ENCODE measurements around the gene NINL. TPM values are rescaled to one million over a fixed set of nuclear protein-coding genes. Genes with fewer than 3 reads are reported as not detected.
"Not testable (repeated sequence)": the region's sequence is repeated elsewhere in the genome, so short reads cannot be mapped to it uniquely, and the experiment has no call there.

The NINL gene
- total RNA-seq, 1 donor from 2014 or later = 5.0 TPM

GRCh38 chr20:25553819-25554296 is 31.5 kb downstream of the NINL start:
- DNase-seq (ENCODE audit: low spot score) = no peak

DNA sequence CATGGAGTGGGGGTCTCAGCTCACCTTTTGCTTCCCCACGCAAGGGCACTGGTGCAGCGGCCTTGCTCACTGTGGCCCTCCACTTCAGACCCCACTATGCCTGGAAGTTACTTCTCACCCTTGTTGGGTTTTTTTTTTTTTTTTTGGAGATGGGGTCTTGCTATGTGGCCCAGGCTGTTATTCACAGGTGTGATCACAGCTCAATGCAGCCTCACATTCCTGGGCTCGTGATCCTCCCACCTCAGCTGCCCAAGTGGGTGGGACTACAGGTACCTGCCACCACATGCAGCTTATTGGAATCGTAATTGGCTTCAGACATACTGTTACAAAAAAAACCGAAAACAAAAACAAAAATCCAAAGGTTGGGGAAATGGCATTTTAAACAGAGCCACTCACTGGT is 32.4 kb downstream of the NINL start:
- no peak for DNase-seq (ENCODE audit: low spot score)

DNA sequence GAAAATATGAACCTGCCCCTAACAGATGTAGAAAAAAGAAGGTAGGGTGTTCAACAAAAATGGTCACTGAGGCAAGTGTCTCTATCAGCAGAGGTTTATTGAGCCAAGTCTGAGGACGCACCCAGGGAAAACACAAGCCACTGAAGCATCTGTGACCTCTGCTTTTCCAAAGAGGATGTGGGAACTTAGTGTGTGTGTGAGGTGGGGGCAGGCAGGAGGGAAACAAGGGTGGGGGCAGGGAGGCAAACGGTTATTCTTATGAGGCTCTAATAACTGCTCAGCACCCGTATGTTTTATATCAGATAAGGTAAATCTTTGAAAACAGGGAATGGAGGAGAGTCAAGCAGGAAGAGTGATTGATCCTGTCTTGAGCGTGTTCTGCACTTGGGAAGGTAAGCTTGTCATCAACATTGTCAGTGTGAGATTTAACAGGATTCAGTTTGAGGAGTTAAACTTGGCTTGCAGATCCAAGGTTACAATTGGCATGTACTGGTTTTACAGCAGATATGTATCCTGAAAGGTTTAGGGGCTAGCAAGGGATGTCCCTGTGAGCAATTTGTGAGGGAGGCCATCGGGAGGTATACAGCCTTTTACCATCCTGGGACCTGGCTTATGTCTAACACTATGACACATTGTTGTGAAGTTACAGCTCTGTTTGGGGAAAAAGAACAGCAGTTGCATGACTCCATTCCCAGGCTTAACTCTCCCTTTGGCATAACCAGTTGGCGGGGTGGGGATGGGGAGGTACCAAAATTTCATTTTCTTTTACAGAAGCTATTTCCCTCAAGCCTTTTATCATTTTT is 33.7 kb downstream of the NINL start:
- no peak for DNase-seq (ENCODE audit: low spot score)

DNA sequence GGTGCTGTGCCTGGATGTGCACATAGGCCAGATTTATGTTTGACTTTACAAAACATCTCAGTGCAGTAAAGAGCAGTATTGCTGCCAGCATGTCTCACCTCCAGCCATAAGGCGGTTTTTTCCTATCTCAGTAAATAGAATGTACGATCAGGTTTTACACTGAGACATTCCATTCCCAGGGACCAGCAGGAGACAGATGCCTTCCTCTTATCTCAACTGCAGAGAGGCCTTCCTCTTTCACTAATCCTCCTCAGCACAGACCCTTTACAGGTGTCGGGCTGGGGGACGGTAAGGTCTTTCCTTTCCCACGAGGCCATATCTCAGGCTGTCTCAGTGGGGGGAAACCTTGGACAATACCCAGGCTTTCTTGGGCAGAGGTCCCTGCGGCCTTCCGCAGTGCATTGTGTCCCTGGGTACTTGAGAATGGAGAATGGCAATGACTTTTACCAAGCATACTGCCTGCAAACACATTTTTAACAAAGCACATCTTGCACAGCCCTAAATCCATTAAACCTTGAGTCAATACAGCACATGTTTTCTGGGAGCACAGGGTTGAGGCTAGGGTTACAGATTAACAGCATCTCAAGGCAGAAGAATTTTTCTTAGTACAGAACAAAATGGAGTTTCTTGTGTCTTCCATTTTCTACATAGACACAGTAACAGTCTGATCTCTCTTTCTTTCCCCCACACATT is 34.5 kb downstream of the NINL start:
- DNase-seq (ENCODE audit: low spot score) = not testable (repeated sequence)

DNA sequence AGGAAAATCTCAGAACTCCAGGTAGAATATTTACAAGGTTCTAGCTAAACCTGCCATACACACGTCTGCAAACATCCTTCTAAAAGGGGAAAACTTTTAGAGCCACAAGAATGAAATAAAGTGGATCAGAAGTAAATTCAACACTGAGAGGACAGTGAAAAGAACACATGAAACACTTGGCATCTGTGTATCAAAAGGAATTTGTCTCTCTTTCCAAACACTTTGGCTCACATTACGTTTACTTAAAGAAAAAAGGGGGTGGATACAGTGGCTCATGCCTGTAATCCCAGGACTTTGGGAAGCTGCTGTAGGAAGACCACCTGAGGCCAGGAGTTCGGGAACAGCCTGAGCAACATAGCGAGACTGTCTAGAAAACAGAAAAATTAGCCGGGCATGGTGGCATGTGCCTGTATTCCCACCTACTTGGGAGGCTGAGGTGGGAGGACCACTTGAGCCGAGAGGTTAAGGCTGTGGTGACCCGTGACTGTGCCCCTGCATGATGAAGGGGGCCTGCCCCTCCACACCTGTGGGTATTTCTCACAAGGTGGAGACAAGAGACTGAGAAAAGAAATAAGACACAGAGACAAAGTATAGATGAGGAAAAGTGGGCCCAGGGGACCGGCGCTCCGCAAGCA is 35.4 kb downstream of the NINL start:
- no peak for DNase-seq (ENCODE audit: low spot score)

DNA sequence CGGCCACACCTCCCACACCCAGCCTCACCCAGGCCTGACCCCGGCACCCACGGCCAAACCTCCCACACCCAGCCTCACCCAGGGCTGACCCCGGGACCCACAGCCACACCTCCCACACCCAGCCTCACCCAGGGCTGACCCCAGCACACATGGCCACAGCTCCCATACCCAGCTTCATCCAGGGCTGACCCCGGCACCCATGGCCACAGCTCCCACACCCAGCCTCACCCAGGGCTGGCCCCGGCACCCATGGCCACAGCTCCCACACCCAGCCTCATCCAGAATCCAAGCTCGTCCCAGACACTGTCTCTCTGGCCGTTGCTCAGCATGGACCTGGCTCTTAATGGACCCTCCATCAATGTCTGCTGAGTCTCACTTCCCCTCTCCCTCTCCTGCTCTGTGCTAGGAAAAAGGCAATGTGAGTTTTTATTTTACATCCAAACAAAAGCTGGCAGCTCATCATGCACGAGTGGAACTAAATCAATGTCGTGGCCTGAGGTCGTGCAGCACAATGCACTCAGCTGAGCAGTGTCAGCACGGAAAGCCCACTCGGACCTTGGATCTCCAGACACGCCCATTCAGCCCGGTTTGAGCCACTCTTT is 36.1 kb downstream of the NINL start:
- no peak for DNase-seq (ENCODE audit: low spot score)

DNA sequence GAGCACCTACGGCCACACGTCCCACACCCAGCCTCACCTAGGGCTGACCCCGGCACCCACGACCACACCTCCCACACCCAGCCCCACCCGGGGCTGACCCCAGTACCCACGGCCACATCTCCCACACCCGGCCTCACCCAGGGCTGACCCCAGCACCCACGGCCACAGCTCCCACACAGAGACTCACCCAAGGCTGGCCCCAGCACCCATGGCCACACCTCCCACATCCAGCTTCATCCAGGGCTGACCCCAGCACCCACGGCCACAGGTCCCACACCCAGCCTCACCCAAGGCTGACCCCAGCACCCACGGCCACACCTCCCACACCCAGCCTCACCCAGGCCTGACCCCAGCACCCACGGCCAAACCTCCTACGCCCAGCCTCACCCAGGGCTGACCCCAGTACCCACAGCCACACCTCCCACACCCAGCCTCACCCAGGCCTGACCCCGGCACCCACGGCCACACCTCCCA is 36.7 kb downstream of the NINL start:
- DNase-seq (ENCODE audit: low spot score) = no peak

DNA sequence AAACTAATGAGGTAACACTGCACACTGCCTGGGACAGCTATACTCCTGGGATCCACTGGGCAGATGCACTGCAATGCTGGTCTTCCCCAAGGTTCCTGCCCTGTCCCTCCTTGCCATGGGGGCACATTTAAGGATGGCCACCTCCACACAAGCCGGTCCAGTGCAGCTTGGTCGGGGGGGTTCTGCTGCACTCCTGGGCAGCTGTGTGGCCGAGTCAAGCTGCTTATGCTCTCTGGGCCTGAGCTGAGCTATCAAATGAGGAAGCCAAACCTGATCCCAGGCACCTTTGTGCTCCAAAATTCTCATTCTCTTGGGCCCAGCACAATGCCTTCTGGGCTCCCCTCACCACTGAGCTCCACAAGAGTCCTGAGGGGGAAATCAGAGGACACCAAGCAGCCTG is 37.3 kb downstream of the NINL start:
- no peak for DNase-seq (ENCODE audit: low spot score)

DNA sequence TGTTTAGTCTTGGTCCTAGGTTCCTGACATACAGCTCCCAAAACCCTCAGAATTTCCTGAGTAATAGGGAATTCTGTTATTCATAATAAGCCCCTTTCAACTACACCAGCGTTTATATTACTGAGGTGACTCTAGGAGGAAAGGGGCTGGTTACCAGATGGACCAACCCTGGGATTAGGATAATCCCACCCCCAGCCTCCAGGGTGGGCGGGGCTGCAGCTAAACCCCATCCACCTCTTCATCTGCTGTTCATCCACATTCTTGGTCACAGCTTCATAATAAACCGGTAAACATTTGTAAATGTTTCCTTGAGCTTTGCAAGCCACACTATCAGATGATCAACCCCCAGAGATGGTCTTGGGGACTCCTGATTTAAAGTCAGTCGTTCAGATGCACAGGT is 38.3 kb downstream of the NINL start:
- DNase-seq (ENCODE audit: low spot score) = no peak

- no peak for DNase-seq (ENCODE audit: low spot score)
Measured at GRCh38 chr20:25546048-25546447, 39.3 kb downstream of the NINL start.

DNA sequence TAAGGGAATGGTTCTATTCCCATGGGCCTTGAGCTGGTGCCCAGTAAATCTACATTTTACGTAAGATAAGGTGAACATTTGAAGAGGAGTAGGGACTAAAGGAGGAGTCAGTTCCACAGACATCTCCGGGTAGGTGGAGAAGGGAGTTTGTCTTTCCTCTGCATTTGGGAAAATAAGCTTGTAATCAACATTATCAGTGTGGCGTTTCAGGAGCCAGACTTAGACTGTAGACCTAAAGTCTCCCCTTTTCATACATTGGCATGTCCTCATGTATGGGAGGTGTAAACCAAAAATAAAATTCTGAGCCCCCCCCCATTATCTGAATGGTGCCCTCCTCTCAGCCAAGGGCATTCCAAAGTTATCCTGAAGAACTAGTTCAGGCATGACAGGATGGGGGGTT is 40.2 kb downstream of the NINL start:
- no peak for DNase-seq (ENCODE audit: low spot score)

DNA sequence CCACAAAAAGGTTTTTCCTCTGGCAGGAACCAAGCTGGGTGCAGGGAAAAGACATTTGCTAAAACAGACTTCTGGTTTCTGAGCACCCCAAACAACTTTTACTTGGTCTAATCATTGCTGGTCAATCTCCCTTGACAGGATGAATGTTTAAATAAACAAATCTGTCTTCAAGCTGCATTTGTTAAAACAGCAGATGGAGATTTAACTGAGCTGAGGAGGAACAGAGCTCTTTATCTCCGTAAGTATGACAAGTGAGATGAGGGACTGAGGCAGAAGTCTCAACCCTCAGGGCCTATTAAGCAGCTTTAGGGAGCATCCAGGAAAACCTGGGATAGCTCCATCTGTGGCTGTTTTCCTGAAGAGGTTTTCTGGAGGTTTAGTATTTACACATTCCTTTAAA is 40.6 kb downstream of the NINL start:
- no peak for DNase-seq (ENCODE audit: low spot score)

DNA sequence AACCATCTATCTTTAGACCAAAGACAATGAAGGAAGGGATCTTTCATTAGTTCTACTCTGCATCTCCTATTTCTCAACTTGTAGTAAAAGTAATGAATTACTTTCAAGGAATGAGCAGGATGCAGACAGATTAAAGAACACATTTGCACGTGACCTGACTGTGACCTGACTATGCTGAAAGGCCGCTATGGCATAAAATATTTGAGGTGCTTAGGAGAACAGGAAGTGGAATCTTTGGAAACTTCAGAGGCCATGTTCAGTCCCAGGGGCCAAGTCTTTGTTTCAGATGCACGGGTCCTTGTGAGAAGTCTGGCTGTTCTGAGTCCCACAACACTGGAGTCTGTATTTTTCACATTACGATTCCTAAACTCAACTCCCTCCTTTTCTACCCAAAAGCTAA is 41.0 kb downstream of the NINL start:
- no peak for DNase-seq (ENCODE audit: low spot score)

DNA sequence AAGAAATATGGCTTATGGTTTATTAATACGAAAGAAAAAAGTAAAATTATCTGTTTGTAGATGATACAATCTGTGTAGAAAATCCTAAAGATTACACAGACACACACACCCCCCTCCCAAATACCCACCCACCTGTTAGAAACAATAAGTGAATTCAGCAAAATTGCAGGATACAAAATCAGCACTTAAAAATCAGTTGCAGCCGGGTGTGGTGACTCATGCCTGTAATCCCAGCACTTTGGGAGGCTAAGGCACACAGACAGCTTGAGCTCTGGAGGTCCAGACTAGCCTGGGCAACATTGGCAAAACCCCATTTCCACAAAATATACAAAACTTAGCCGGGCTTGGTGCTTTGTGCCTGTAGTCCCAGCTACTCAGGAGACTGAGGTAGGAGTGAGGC is 42.3 kb downstream of the NINL start:
- DNase-seq (ENCODE audit: low spot score) = no peak

DNA sequence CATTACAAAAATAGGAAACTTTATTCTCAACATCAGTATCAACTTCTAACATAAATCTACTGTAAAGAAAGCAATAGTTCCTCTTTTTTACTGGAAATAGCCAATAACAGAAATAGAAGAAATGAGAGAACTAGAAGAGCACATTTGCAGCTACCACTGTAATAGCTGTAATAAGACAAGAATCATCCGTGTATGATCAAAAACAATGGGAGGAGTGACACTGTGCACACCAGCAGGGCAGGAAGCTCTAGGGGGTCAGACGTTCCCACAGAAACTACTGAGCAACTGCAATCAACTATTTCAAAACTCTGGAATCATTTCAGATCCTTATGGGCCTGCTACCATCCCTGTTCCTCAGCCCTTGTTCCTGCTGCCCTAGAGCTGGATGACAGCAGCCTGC is 43.7 kb downstream of the NINL start:
- DNase-seq (ENCODE audit: low spot score) = no peak

- no peak for DNase-seq (ENCODE audit: low spot score)
Measured at GRCh38 chr20:25539742-25540672, 45.3 kb downstream of the NINL start.

DNA sequence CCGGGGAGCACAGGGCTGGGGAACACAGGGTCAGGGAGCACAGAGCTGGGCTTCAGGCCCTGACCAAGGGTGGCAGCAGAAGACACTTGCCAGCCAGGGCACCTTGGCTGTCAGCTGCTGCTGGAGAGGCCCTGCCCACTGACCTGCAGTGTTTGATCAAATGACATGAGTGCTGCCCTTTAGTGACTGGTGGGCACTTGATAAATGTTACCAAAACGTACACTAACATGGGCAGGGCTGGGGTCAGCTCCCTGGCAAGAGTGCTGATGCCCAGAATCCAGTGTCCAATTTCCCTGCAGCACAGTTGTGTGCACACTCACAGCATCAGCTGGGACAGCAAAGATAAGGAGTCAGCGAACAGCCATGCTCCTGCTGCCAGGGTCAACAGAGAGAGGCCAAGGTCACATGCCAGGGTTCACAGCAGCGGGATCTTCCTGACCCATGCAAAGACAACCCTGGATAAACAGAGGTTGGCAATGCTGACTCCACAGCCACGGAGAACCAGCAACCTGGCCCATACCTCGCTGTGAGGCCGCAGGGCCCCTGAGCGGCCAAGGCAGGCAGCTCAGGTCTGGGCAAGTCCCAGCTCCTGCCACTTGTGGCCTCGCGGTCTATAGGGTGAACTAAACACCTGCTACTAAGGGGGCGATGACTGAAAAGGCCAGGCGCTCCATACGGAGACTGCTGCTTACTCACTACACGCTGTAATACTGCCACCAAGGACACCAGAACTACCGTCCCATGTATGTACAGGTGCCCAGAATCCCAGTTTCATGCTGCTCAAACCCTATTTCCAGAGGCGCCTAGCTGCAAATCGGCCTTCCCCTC is 46.3 kb downstream of the NINL start:
- DNase-seq (ENCODE audit: low spot score) = no peak

- no peak for DNase-seq (ENCODE audit: low spot score)
Measured at GRCh38 chr20:25537890-25538289, 47.4 kb downstream of the NINL start.

GRCh38 chr20:25535762-25536161 is 49.6 kb downstream of the NINL start:
- no peak for DNase-seq (ENCODE audit: low spot score)

GRCh38 chr20:25534845-25535244 is 50.5 kb downstream of the NINL start:
- DNase-seq (ENCODE audit: low spot score) = no peak

Data from mesenteric fat pad (tissue), 1 donor.